Neural progenitor cell (in vitro differentiated cells): ENCODE measurements around the gene BEAN1.

Experiments used
- CTCF ChIP-seq: fragments of 200-600 bp; sonication (generic); IDR thresholded peaks from 2 replicates; pipeline ENCODE4 v1.5.1; 2017; ENCODE audit warnings: antibody characterized with exemption, mild to moderate bottlenecking
- EZH2 ChIP-seq: fragments of 200-600 bp; sonication (generic); IDR thresholded peaks from 2 replicates; pipeline ENCODE4 v1.6.1; 2017; ENCODE audit warnings: antibody characterized with exemption, mild to moderate bottlenecking, moderate library complexity
- EZH2phosphoT487 ChIP-seq: fragments of 200-600 bp; sonication (generic); IDR thresholded peaks from 2 replicates; pipeline ENCODE4 v1.6.1; 2017; ENCODE audit warnings: antibody characterized with exemption

GRCh38 chr16:66395806-66396555 lies 31.1 kb upstream of the BEAN1 start:
- TF ChIP-seq CTCF (no peak), EZH2phosphoT487 (no peak), EZH2 (no peak)
